ENCODE results near the gene APEH. TPM values are rescaled to one million over a fixed set of nuclear protein-coding genes. Genes with fewer than 3 reads are reported as not detected.

The APEH gene
- total RNA-seq, 1 donor from 2014 or later, result 126 TPM

GRCh38 chr3:49629866-49630265 is 44.3 kb upstream of the APEH start:
- no peak for TF ChIP-seq CTCF (conservative IDR thresholded peaks at IDR 0.05; ENCODE audit: low read depth, low read length)
- no peak overlapping the region for H3K4me3 ChIP-seq (ENCODE audit: low read depth, low read length)
- no peak for DNase-seq (ENCODE audit: low read depth)

GRCh38 chr3:49630784-49631183 is 43.4 kb upstream of the APEH start:
- TF ChIP-seq CTCF (conservative IDR thresholded peaks at IDR 0.05; ENCODE audit: low read depth, low read length), result no peak
- DNase-seq (ENCODE audit: low read depth), result no peak
- no peak overlapping the region for H3K4me3 ChIP-seq (ENCODE audit: low read depth, low read length)

- H3K4me3 ChIP-seq (ENCODE audit: low read depth, low read length), result no peak overlapping the region
- DNase-seq (ENCODE audit: low read depth), result no peak
- no peak for TF ChIP-seq CTCF (conservative IDR thresholded peaks at IDR 0.05; ENCODE audit: low read depth, low read length)
These were observed 39.4 kb upstream of the APEH start for GRCh38 chr3:49634736-49635135.

- DNase-seq (ENCODE audit: low read depth), result no peak
- TF ChIP-seq CTCF (conservative IDR thresholded peaks at IDR 0.05; ENCODE audit: low read depth, low read length), result no peak
- H3K4me3 ChIP-seq (ENCODE audit: low read depth, low read length), result no peak overlapping the region
These were observed 37.1 kb upstream of the APEH start for GRCh38 chr3:49636883-49637609.

GRCh38 chr3:49638445-49638844 is 35.7 kb upstream of the APEH start:
- no peak overlapping the region for H3K4me3 ChIP-seq (ENCODE audit: low read depth, low read length)
- DNase-seq (ENCODE audit: low read depth), result no peak
- no peak for TF ChIP-seq CTCF (conservative IDR thresholded peaks at IDR 0.05; ENCODE audit: low read depth, low read length)

- H3K4me3 ChIP-seq (ENCODE audit: low read depth, low read length), result no peak overlapping the region
- TF ChIP-seq CTCF (conservative IDR thresholded peaks at IDR 0.05; ENCODE audit: low read depth, low read length), result no peak
- no peak for DNase-seq (ENCODE audit: low read depth)
These were observed 34.6 kb upstream of the APEH start for GRCh38 chr3:49639551-49639950.

GRCh38 chr3:49641292-49641691 is 32.9 kb upstream of the APEH start:
- no peak for TF ChIP-seq CTCF (conservative IDR thresholded peaks at IDR 0.05; ENCODE audit: low read depth, low read length)
- H3K4me3 ChIP-seq (ENCODE audit: low read depth, low read length), result no peak overlapping the region
- no peak for DNase-seq (ENCODE audit: low read depth)
